PC-3 (cell line): ENCODE results near the gene FBXW5.

Source experiments
- EZH2 ChIP-seq: fragments of 300-600 bp; sonication (generic); IDR thresholded peaks from one replicate; pipeline ENCODE4 v1.6.1; 2017; ENCODE audit warnings: antibody characterized with exemption, mild to moderate bottlenecking, low read length; ENCODE audit not compliant: unreplicated experiment
- EZH2phosphoT487 ChIP-seq: fragments of 300-600 bp; sonication (generic); IDR thresholded peaks from 2 replicates; pipeline ENCODE4 v1.6.1; 2018; ENCODE audit warnings: mild to moderate bottlenecking, antibody characterized with exemption, low read length, borderline replicate concordance
- TF ChIP-seq, protein P1 (sequence below): fragments of 300-600 bp; sonication (generic); conservative IDR thresholded peaks from 2 replicates; pipeline ENCODE4 v1.5.1; 2017; ENCODE audit warnings: antibody characterized with exemption, low read depth, mild to moderate bottlenecking, low read length

DNA sequence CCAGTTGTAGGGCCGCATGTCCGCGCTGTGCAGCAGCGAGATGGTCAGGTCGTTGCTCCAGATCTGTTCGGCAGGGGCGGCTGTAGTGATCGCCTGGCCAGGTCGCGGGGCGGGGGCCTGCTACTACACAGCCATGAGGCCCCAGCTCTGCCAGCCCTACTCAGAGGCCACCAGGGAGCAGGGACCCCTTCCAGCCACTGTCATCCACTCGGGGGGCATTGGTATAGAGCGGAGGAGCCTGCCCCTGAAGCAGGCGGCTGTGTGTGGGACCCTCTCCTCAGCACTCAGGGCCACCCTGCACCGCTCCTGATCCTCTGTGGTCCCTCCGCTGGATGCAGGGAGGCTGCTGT, 1.7 kb downstream of the FBXW5 start:
- TF ChIP-seq, protein P1, sequence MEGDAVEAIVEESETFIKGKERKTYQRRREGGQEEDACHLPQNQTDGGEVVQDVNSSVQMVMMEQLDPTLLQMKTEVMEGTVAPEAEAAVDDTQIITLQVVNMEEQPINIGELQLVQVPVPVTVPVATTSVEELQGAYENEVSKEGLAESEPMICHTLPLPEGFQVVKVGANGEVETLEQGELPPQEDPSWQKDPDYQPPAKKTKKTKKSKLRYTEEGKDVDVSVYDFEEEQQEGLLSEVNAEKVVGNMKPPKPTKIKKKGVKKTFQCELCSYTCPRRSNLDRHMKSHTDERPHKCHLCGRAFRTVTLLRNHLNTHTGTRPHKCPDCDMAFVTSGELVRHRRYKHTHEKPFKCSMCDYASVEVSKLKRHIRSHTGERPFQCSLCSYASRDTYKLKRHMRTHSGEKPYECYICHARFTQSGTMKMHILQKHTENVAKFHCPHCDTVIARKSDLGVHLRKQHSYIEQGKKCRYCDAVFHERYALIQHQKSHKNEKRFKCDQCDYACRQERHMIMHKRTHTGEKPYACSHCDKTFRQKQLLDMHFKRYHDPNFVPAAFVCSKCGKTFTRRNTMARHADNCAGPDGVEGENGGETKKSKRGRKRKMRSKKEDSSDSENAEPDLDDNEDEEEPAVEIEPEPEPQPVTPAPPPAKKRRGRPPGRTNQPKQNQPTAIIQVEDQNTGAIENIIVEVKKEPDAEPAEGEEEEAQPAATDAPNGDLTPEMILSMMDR = no peak
- TF ChIP-seq EZH2 (no peak), EZH2phosphoT487 (no peak)
